ENCODE measurements around the gene NHS.

DNA sequence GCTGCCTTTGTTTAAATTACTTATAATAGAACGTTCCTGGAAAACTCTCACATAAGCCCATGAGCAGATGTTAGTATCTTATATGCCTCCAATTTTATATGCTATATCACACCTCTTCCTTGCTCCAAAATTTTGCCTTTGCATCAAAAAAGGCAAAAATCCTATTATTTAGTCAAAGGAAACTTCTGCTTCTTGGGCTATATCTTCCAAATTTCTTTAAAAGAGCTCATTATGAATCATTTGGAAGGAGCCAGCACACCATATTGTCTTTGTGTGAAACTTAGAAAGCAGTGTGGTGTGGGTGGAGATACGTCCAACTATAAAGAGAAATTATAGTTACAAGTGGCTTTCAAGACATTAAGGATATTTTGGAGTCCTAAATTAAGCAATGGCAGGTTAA lies 35.7 kb downstream of the NHS start:
- no peak for TF ChIP-seq EZH2 (IDR thresholded peaks at IDR 0.05)
- TF ChIP-seq EZH2phosphoT487 (IDR thresholded peaks at IDR 0.05; ENCODE audit: borderline replicate concordance) = no peak
- no peak for TF ChIP-seq CTCF (IDR thresholded peaks at IDR 0.05 in 2 of 3, conservative IDR thresholded peaks at IDR 0.05 in 1 of 3; ENCODE audit: borderline replicate concordance in 1 of 3, insufficient read depth in 1 of 3, low read depth in 2 of 3, low read length in 2 of 3)
- TF ChIP-seq MAX (IDR thresholded peaks at IDR 0.05) = no peak
